ENCODE results near the gene ITLN1.
"Not testable (repeated sequence)": the region's sequence is repeated elsewhere in the genome, so short reads cannot be mapped to it uniquely, and the experiment has no call there.

ITLN1 gene

DNA sequence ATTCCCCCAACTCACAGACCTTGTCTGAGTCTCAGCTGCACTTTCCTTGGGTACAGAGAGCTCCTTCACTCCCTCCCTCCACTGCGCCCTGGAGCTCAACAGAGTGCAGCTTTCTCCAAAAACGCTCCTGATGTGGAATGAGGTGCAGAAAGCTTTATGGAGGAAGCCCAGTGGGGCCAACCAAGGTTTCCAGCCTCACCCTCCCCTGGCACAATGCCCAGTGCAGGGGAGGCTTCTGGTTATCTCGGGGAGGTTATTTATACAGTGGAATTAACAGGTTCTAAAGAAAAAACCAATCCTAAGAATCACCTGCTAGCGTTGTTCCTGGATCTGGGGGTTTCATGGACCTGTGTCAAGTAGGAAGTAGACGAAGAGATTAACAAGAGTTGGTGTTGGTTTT, at the start of gene ITLN1:
TSS of gene ITLN1 (minus strand) at position 139 of the 400 bp plus-strand sequence. CDS start 303 bp downstream, outside the sequence.
- no peak for DNase-seq

DNA sequence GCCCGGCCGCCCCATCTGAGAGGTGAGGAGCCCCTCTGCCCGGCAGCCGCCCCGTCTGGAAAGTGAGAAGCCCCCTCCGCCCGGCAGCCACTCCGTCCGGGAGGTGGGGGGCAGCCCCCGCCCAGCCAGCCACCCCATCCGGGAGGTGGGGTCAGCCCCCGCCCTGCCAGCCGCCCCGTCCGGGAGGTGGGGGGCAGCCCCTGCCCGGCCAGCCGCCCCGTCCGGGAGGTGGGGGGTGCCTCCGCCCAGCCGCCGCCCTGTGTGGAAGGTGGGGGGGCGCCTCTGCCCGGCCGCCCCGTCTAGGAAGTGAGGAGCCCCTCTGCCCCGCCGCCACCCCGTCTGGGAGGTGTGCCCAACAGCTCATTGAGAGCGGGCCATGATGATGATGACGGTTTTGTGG, 48.3 kb upstream of the ITLN1 start:
- DNase-seq = not testable (repeated sequence)

DNA sequence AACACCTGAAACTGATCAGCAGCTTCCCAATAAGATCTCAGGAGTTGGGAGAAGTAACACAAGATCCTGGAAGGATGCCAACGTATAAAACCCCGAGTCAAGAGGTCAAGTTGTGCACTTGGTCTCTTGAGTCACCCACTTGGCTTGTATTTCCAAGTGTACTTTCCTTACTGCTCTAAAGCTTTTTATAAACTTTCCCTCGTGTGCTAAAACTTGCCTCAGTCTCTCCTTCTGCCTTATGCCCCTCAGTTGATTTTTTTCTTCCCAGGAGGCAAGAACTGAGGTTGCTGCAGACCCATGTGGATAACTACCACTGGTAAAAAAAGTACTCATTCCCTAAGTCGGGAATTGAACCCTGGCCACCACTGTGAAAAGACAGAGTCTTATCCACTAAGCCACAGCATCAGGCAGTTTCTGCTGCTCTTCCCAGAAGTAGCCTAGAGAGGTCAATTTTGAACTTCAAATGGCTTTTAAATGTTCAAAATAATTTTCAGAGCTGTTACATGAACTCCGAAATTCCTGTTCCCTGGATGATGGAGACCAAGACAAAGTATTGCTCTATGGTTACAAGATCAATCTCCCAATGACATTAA, 40.8 kb upstream of the ITLN1 start:
- no peak for DNase-seq

DNA sequence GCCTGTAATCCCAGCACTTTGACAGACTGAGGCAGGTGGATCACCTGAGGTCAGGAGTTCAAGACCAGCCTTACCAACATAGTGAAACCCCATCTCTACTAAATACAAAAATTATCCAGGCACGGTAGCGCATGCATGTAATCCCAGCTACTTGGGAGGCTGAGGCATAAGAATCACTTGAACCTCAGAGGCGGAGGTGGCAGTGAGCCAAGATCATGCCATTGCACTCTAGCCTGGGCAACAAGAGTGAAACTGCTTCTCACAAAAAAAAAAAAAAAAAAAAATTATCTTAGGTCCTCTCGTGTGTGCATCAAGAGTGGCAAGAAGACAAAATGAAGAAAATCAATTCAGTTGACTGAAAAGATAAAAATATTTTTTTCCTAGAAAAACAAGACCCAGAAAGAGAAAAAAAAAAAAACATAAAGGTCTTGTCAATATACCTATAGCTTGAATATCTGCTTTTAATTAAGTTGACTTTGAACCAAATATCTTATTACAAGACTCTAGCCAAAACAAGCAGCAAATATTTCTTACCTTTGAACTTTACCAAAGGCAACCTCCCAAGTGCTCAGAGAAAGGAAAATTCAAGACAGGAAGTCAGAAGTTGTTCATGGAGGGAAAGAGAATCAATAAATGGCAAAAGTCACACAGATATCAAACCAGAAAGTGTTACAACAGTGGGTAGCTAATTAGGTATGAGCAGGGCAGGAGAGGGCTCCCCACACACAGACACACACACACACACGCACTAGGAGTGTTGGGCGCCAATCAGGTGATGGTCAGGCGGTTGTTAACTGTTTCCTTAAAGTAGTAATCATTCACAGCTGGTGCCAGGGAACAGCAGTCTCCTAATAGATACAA, 40.0 kb upstream of the ITLN1 start:
- no peak for DNase-seq

GRCh38 chr1:160916666-160917065, 31.7 kb upstream of the ITLN1 start:
- no peak for DNase-seq

- DNase-seq = not testable (repeated sequence)
These were observed 28.2 kb upstream of the ITLN1 start for GRCh38 chr1:160913229-160913628.

DNA sequence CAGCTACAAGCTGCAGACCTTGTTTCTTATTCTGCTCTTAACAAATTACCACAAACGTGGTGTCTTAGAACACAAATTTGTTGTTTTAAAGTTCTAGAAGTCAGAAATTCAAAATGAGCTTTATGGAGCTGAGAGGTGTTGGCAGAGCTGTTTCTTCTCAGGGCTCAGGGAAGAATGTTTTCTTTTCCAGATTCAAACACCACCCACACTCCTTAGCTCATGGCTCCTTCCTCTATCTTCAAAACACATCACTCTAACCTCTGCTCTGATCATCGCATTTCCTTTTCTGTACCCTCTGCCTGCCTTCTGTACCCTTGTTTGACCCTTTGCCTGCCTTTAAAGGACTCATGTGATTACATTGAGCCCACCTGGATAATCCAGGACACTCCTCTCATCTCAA, 26.9 kb upstream of the ITLN1 start:
- DNase-seq = no peak

- DNase-seq = no peak
These were observed 26.5 kb upstream of the ITLN1 start for GRCh38 chr1:160911441-160911840.

- no peak for DNase-seq
These were observed 25.3 kb upstream of the ITLN1 start for GRCh38 chr1:160910170-160910750.

DNA sequence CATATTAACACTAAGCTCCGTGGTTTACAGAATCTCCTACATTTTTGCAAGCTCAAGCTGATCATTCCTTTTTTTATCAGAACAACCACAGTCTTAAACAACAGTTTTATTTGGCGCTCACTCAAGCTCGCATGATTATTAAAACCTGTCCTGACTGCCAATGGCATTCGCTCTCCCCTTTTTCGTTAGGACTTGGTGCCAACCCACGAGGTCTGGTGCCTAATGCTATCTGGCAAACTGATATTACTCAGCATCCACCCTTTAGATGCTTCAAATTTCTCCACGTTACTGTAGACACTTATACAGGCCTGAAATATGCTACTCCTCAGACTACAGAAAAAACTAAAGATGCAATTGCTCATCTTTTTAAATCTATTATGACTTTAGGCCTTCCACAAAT, 23.0 kb upstream of the ITLN1 start:
- no peak for DNase-seq

GRCh38 chr1:160905617-160905989, 20.6 kb upstream of the ITLN1 start:
- no peak for DNase-seq

- DNase-seq = no peak
These were observed 20.0 kb upstream of the ITLN1 start for GRCh38 chr1:160904783-160905616.

DNA sequence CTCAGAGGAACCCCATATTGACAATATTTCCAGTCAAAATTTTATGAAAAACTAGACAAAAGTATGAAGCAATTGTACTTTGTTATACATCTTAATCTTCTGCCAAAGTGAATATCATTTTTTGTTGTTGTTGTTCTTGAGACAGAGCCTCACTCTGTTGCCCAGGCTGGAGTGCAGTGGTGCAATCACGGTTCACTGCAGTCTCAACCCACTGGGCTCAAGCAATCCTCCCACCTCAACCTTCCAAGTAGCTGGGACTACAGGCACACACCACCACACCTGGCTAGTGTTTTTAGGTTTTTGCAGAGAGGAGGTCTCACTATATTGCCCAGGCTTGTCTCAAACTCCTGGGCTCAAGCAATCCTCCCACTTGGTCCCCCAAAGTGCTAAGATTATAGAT, 17.3 kb upstream of the ITLN1 start:
- not testable (repeated sequence) for DNase-seq

DNA sequence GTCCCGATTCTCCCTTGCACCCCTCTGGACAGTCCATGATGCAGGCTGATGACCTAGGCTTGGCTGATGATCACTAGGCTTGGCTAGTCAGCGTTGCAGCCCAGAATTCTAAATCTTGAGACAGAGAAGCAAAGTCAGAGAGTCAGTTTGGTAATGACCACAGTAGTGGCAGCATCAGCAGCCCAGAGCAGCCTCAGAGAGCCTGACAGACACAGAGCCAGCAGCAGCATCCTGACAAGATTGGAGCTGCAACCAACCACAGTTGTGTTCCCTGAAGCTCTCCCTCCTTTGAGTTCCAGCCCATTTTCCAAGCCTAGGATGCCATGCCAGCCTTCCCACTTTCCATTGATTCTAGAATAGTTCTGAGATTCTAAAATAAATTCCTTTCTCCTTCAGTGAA, 16.8 kb upstream of the ITLN1 start:
- no peak for DNase-seq

- not testable (repeated sequence) for DNase-seq
These were observed 15.7 kb upstream of the ITLN1 start for GRCh38 chr1:160900683-160901082.

DNA sequence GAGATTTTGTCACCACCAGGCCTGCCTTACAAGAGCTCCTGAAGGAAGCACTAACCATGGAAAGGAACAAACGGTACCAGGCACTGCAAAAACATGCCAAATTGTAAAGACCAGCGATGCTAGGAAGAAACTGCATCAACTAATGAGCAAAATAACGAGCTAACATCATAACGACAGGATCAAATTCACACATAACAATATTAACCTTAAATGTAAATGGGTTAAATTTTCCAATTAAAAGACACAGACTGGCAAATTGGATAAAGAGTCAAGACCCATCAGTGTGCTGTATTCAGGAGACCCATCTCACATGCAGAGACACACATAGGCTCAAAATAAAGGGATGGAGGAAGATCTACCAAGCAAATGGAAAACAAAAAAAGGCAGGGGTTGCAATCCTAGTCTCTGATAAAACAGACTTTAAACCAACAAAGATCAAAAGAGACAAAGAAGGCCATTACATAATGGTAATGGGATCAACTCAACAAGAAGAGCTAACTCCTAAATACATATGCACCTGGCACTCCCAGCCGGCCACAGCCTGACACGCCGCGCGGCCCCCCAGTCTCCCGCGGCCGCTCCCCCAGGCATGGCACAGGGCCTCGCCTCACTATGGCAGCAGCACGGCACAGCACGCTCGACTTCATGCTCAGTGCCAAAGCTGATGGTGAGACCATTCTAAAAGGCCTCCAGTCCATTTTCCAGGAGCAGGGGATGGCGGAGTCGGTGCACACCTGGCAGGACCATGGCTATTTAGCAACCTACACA, 9.6 kb upstream of the ITLN1 start:
- DNase-seq = not testable (repeated sequence)

DNA sequence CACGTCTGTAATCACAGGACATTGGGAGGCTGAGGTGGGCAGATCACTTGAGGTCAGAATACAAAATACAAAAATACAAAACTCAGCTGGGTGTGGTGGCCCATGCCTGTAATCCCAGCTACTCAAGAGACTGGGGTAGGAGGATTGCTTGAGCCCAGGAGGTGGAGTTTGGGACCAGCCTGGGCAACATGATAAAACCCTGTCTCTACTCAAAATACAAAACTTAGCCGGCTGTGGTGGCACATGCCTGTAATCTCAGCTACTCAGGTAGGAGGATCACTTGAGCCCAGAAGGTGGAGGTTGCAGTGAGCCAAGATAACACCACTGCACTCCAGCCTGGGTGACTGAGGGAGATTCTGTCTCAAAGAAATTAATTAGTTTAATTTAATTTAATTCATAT, 6.5 kb upstream of the ITLN1 start:
- DNase-seq = no peak

GRCh38 chr1:160888926-160889325, 3.9 kb upstream of the ITLN1 start:
- no peak for DNase-seq

- DNase-seq = no peak
These were observed 2.1 kb upstream of the ITLN1 start for GRCh38 chr1:160887071-160887470.

GRCh38 chr1:160884579-160884978, 401 bp downstream of the ITLN1 start:
- no peak for DNase-seq

GRCh38 chr1:160883581-160884513, 1.1 kb downstream of the ITLN1 start:
- no peak for DNase-seq
